Measurements from ENCODE around the gene SNAI1. TPM values are rescaled to one million over a fixed set of nuclear protein-coding genes. Genes with fewer than 3 reads are reported as not detected.

SNAI1 gene
- total RNA-seq, 1 experiment from 2014 or later: 0.22 TPM

- no peak for DNase-seq
- H4K20me1 ChIP-seq (ENCODE audit: insufficient read depth, low read depth, low read length): no peaks in the 10 kb centered on the region
- H3K4me3 ChIP-seq (ENCODE audit: low read length): no peak overlapping the region
- no peaks in the 10 kb centered on the region for H3K9me3 ChIP-seq (ENCODE audit: low read length)
- H3K27ac ChIP-seq (ENCODE audit: low read length): no peak overlapping the region
- no peaks in the 10 kb centered on the region for H3K79me2 ChIP-seq (ENCODE audit: low read length)
- no peaks in the 10 kb centered on the region for H3K27me3 ChIP-seq (ENCODE audit: low read length)
- H3K4me1 ChIP-seq (ENCODE audit: low read length): no peaks in the 10 kb centered on the region
- H3K36me3 ChIP-seq (ENCODE audit: insufficient read depth, low read length): no peaks in the 10 kb centered on the region
- H2AFZ ChIP-seq (ENCODE audit: low read length): no peak overlapping the region
- no peak overlapping the region for H3K4me2 ChIP-seq (ENCODE audit: low read depth, low read length, poor library complexity, severe bottlenecking)
- no peaks in the 10 kb centered on the region for H3K9me2 ChIP-seq (replicated peaks; ENCODE audit: insufficient read depth, low read length)
- no peak overlapping the region for H3K9ac ChIP-seq (ENCODE audit: low read length)
Observed at GRCh38 chr20:50015993-50016770, 33.4 kb downstream of the SNAI1 start.

- Histone ChIP-seq H3K27me3 (ENCODE audit: low read length) (no peaks in the 10 kb centered on the region), H3K9me3 (ENCODE audit: low read length) (no peaks in the 10 kb centered on the region), H3K36me3 (ENCODE audit: insufficient read depth, low read length) (no peaks in the 10 kb centered on the region), H3K9me2 (replicated peaks; ENCODE audit: insufficient read depth, low read length) (no peaks in the 10 kb centered on the region), H4K20me1 (ENCODE audit: insufficient read depth, low read depth, low read length) (no peaks in the 10 kb centered on the region), H3K4me1 (ENCODE audit: low read length) (no peaks in the 10 kb centered on the region), H3K9ac (ENCODE audit: low read length) (no peak overlapping the region), H3K27ac (ENCODE audit: low read length) (no peak overlapping the region), H3K79me2 (ENCODE audit: low read length) (no peaks in the 10 kb centered on the region), H2AFZ (ENCODE audit: low read length) (no peak overlapping the region), H3K4me2 (ENCODE audit: low read depth, low read length, poor library complexity, severe bottlenecking) (no peak overlapping the region), H3K4me3 (ENCODE audit: low read length) (no peak overlapping the region)
- no peak for DNase-seq
Observed at GRCh38 chr20:50017160-50017559, 34.4 kb downstream of the SNAI1 start.

GRCh38 chr20:50017576-50018248, 34.9 kb downstream of the SNAI1 start:
- Histone ChIP-seq H3K9ac (ENCODE audit: low read length) (no peak overlapping the region), H2AFZ (ENCODE audit: low read length) (no peak overlapping the region), H3K27me3 (ENCODE audit: low read length) (no peaks in the 10 kb centered on the region), H3K36me3 (ENCODE audit: insufficient read depth, low read length) (no peaks in the 10 kb centered on the region), H3K79me2 (ENCODE audit: low read length) (no peaks in the 10 kb centered on the region), H3K9me3 (ENCODE audit: low read length) (no peaks in the 10 kb centered on the region), H3K27ac (ENCODE audit: low read length) (no peak overlapping the region), H3K9me2 (replicated peaks; ENCODE audit: insufficient read depth, low read length) (no peaks in the 10 kb centered on the region), H3K4me1 (ENCODE audit: low read length) (no peaks in the 10 kb centered on the region), H4K20me1 (ENCODE audit: insufficient read depth, low read depth, low read length) (no peaks in the 10 kb centered on the region), H3K4me2 (ENCODE audit: low read depth, low read length, poor library complexity, severe bottlenecking) (no peak overlapping the region), H3K4me3 (ENCODE audit: low read length) (no peak overlapping the region)
- DNase-seq: no peak

- no peak overlapping the region for H3K9ac ChIP-seq (ENCODE audit: low read length)
- H4K20me1 ChIP-seq (ENCODE audit: insufficient read depth, low read depth, low read length): no peaks in the 10 kb centered on the region
- no peaks in the 10 kb centered on the region for H3K27me3 ChIP-seq (ENCODE audit: low read length)
- no peak overlapping the region for H3K27ac ChIP-seq (ENCODE audit: low read length)
- no peaks in the 10 kb centered on the region for H3K79me2 ChIP-seq (ENCODE audit: low read length)
- DNase-seq: no peak
- no peaks in the 10 kb centered on the region for H3K4me1 ChIP-seq (ENCODE audit: low read length)
- H3K36me3 ChIP-seq (ENCODE audit: insufficient read depth, low read length): no peaks in the 10 kb centered on the region
- H3K4me3 ChIP-seq (ENCODE audit: low read length): no peak overlapping the region
- no peaks in the 10 kb centered on the region for H3K9me3 ChIP-seq (ENCODE audit: low read length)
- no peak overlapping the region for H3K4me2 ChIP-seq (ENCODE audit: low read depth, low read length, poor library complexity, severe bottlenecking)
- no peaks in the 10 kb centered on the region for H3K9me2 ChIP-seq (replicated peaks; ENCODE audit: insufficient read depth, low read length)
- no peak overlapping the region for H2AFZ ChIP-seq (ENCODE audit: low read length)
Observed at GRCh38 chr20:50019466-50020256, 36.9 kb downstream of the SNAI1 start.

GRCh38 chr20:50020288-50020687, 37.5 kb downstream of the SNAI1 start:
- no peaks in the 10 kb centered on the region for H3K36me3 ChIP-seq (ENCODE audit: insufficient read depth, low read length)
- no peak overlapping the region for H3K9ac ChIP-seq (ENCODE audit: low read length)
- no peak for DNase-seq
- no peak overlapping the region for H2AFZ ChIP-seq (ENCODE audit: low read length)
- H3K4me3 ChIP-seq (ENCODE audit: low read length): no peak overlapping the region
- H3K4me2 ChIP-seq (ENCODE audit: low read depth, low read length, poor library complexity, severe bottlenecking): no peak overlapping the region
- H3K27me3 ChIP-seq (ENCODE audit: low read length): no peaks in the 10 kb centered on the region
- no peaks in the 10 kb centered on the region for H4K20me1 ChIP-seq (ENCODE audit: insufficient read depth, low read depth, low read length)
- H3K27ac ChIP-seq (ENCODE audit: low read length): no peak overlapping the region
- H3K9me3 ChIP-seq (ENCODE audit: low read length): no peaks in the 10 kb centered on the region
- H3K79me2 ChIP-seq (ENCODE audit: low read length): no peaks in the 10 kb centered on the region
- H3K9me2 ChIP-seq (replicated peaks; ENCODE audit: insufficient read depth, low read length): no peaks in the 10 kb centered on the region
- H3K4me1 ChIP-seq (ENCODE audit: low read length): no peaks in the 10 kb centered on the region

- no peak overlapping the region for H3K4me3 ChIP-seq (ENCODE audit: low read length)
- no peak for DNase-seq
- no peak overlapping the region for H3K9ac ChIP-seq (ENCODE audit: low read length)
- H3K9me3 ChIP-seq (ENCODE audit: low read length): no peaks in the 10 kb centered on the region
- no peak overlapping the region for H3K27ac ChIP-seq (ENCODE audit: low read length)
- H3K79me2 ChIP-seq (ENCODE audit: low read length): no peaks in the 10 kb centered on the region
- H3K4me1 ChIP-seq (ENCODE audit: low read length): no peaks in the 10 kb centered on the region
- H3K27me3 ChIP-seq (ENCODE audit: low read length): no peaks in the 10 kb centered on the region
- H4K20me1 ChIP-seq (ENCODE audit: insufficient read depth, low read depth, low read length): no peaks in the 10 kb centered on the region
- H3K4me2 ChIP-seq (ENCODE audit: low read depth, low read length, poor library complexity, severe bottlenecking): no peak overlapping the region
- no peaks in the 10 kb centered on the region for H3K9me2 ChIP-seq (replicated peaks; ENCODE audit: insufficient read depth, low read length)
- no peak overlapping the region for H2AFZ ChIP-seq (ENCODE audit: low read length)
- no peaks in the 10 kb centered on the region for H3K36me3 ChIP-seq (ENCODE audit: insufficient read depth, low read length)
Observed at GRCh38 chr20:50022676-50023075, 39.9 kb downstream of the SNAI1 start.

- H4K20me1 ChIP-seq (ENCODE audit: insufficient read depth, low read depth, low read length): no peaks in the 10 kb centered on the region
- H3K27ac ChIP-seq (ENCODE audit: low read length): no peak overlapping the region
- no peaks in the 10 kb centered on the region for H3K9me3 ChIP-seq (ENCODE audit: low read length)
- no peaks in the 10 kb centered on the region for H3K79me2 ChIP-seq (ENCODE audit: low read length)
- H3K4me3 ChIP-seq (ENCODE audit: low read length): no peak overlapping the region
- no peak for DNase-seq
- no peaks in the 10 kb centered on the region for H3K9me2 ChIP-seq (replicated peaks; ENCODE audit: insufficient read depth, low read length)
- H3K36me3 ChIP-seq (ENCODE audit: insufficient read depth, low read length): no peaks in the 10 kb centered on the region
- H3K9ac ChIP-seq (ENCODE audit: low read length): no peak overlapping the region
- H3K4me1 ChIP-seq (ENCODE audit: low read length): no peaks in the 10 kb centered on the region
- H2AFZ ChIP-seq (ENCODE audit: low read length): no peak overlapping the region
- H3K4me2 ChIP-seq (ENCODE audit: low read depth, low read length, poor library complexity, severe bottlenecking): no peak overlapping the region
- no peaks in the 10 kb centered on the region for H3K27me3 ChIP-seq (ENCODE audit: low read length)
Observed at GRCh38 chr20:50023116-50023805, 40.5 kb downstream of the SNAI1 start.
